Spleen (tissue), 7 donors: ENCODE results near the gene COL5A1.

Experiments
- POLR2AphosphoS5 ChIP-seq, 3 donors: sonication (generic); formaldehyde crosslinking; IDR thresholded peaks; one replicate each; pipeline ENCODE4 v1.5.1; 2017; ENCODE audit warnings: antibody characterized with exemption in 3 of 3
- TF ChIP-seq, protein P1 (sequence below), 11 experiments: fragments of 200-600 bp in 7 of 11; fragments of 450-650 bp in 4 of 11; sonication (generic) in 4 of 11; IDR thresholded peaks in 8 of 11; conservative IDR thresholded peaks in 3 of 11; 1 replicate in 7 of 11; 2 replicates in 4 of 11; pipeline versions ENCODE4 v1.4.0 to v1.8.0; 2016 to 2021; ENCODE audit warnings: antibody characterized with exemption in 11 of 11, inconsistent platforms in 4 of 11, mild to moderate bottlenecking in 1 of 11
- donor health status: DM: no; HTN: no; CAD: no; lungs with moderate emphysema.
- donor health status: DM: no; HTN: no; CAD: no.
- donor health status: DM: no; HTN: no; CAD: no.

DNA sequence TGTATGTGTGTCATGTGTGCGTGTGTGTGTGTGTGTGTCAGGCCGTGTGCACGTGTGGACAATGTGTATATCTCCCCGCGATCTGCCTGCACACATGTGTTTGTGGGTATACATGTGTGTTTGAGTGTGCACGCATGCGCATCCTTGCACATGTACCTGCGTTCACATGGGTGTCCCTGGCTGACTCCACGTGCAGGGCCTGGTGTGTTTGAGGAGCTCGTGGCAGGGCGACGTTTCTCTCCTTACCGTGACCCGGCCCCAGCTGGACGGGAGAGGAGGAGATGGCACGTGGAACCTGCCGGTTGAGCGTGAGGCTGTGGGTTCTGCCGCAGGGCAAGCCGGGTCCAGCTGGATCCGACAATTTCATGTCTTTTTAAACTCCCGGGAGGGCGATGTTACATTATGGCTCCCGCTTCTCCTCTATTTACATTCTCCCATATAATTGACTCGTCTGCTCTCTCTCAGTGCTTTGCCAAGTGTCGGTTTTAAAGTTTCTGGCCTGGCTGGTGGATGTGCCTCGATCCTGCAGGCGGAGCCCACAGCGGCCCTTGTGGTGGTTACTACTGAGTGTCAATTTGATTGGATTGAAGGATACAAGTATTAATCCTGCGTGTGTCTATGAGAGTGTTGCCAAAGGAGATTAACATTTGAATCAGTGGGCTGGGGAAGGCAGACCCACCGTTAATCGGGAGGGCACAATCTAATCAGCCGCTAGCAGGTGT lies 5.9 kb downstream of the COL5A1 start:
- TF ChIP-seq, protein P1, sequence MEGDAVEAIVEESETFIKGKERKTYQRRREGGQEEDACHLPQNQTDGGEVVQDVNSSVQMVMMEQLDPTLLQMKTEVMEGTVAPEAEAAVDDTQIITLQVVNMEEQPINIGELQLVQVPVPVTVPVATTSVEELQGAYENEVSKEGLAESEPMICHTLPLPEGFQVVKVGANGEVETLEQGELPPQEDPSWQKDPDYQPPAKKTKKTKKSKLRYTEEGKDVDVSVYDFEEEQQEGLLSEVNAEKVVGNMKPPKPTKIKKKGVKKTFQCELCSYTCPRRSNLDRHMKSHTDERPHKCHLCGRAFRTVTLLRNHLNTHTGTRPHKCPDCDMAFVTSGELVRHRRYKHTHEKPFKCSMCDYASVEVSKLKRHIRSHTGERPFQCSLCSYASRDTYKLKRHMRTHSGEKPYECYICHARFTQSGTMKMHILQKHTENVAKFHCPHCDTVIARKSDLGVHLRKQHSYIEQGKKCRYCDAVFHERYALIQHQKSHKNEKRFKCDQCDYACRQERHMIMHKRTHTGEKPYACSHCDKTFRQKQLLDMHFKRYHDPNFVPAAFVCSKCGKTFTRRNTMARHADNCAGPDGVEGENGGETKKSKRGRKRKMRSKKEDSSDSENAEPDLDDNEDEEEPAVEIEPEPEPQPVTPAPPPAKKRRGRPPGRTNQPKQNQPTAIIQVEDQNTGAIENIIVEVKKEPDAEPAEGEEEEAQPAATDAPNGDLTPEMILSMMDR (IDR thresholded peaks at IDR 0.05 in 8 of 11, conservative IDR thresholded peaks at IDR 0.05 in 3 of 11) = no peak
- TF ChIP-seq POLR2AphosphoS5 (IDR thresholded peaks at IDR 0.05) = no peak
